ENCODE data around the gene GMEB2. TPM values are rescaled to one million over a fixed set of nuclear protein-coding genes. Genes with fewer than 3 reads are reported as not detected.

The GMEB2 gene
- total and polyA plus RNA-seq, 10 of the 15 experiments (the other 5 are each of a cell fraction or from before 2014, with no cell fraction given): 0.08 to 15.1 (median 6.9) TPM

DNA sequence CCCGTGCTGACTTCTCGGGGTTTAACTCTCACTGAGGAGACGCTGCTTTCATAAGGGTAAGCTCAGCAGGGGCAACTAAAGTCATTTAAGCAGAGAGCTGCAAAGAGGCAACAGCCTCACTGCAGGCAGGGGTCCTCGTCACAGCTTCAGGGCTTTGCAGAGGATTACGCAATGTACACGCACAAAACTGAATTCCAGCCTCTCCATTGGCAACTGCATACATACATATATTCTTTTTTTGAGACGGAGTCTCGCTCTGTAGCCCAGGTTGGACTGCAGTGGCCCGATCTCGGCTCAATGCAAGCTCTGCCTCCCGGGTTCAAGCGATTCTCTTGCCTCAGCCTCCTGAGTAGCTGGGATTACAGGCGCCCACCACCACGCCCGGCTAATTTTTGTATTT, 2.4 kb downstream of the GMEB2 start:
- H3K27ac ChIP-seq (ENCODE audit: control insufficient read depth, insufficient read depth): no peak overlapping the region

More for the DNA sequence above, 2.4 kb downstream of the GMEB2 start:
- Histone ChIP-seq H3K9me3 (replicated peaks; ENCODE audit: control insufficient read depth, insufficient read depth, low read length) (no peaks in the 10 kb centered on the region), H4K20me1 (ENCODE audit: control insufficient read depth, insufficient read depth) (no peaks in the 10 kb centered on the region), H3K4me2 (ENCODE audit: control insufficient read depth, insufficient read depth) (no peak overlapping the region), H3K4me3 (no peak overlapping the region), H3K9ac (ENCODE audit: control insufficient read depth, insufficient read depth, low read length) (no peak overlapping the region), H3K27me3 (replicated peaks in 1 of 2; ENCODE audit: control insufficient read depth in 2 of 2, insufficient read depth in 2 of 2, low read length in 1 of 2) (no peaks in the 10 kb centered on the region), H3K4me1 (ENCODE audit: control insufficient read depth, insufficient read depth, low read length) (peaks cover 6% of the 10 kb centered on the region), H3K36me3 (ENCODE audit: control insufficient read depth in 2 of 2, insufficient read depth in 2 of 2, low read length in 1 of 2) (no peaks in the 10 kb centered on the region; a peak in 1 of 4 replicates), H3K79me2 (ENCODE audit: control insufficient read depth, insufficient read depth, low read length) (peaks cover 62% of the 10 kb centered on the region), H2AFZ (ENCODE audit: control insufficient read depth, low read depth, low read length) (no peak overlapping the region)
- ChIA-PET SMC1A (ENCODE audit: uncharacterized antibody, unreplicated experiment) (interaction anchor here (0.9 to 1.3 kb wide), 4 partner anchors 8 to 86 kb away, joined by 3 to 5 read pairs (median 3); no protein-coding TSS in a partner anchor), RAD21 (ENCODE audit: unreplicated experiment) (interaction anchor here (1.2 kb wide), 1 partner anchor 8 kb away, joined by 3 read pairs; no protein-coding TSS in a partner anchor), POLR2A (interaction anchor here (0.7 to 1.3 kb wide), 3 partner anchors 10 to 94 kb away, joined by 3 read pairs; no protein-coding TSS in a partner anchor), CTCF (interaction anchor here (1.3 to 2.1 kb wide), 2 partner anchors 18 to 239 kb away, joined by 3 to 9 read pairs; no protein-coding TSS in a partner anchor)
- DNase-seq (ENCODE audit: low read depth, low spot score) (no peak), FAIRE-seq (no peak), ATAC-seq (no peak)
- intact Hi-C loops (cut with micrococcal nuclease; ENCODE audit: unreplicated experiment) (no loop called here), in situ Hi-C loops (cut with MboI) (no loop called here)
- WGBS (ENCODE audit: insufficient coverage, insufficient replicate concordance, low lambda C conversion rate, missing lambda C conversion rate): 94% methylated on average over 15 of the region's 15 CpGs
- no peak for TF ChIP-seq IKZF2 (IDR thresholded peaks at IDR 0.05)
- TF ChIP-seq CREB1 (IDR thresholded peaks at IDR 0.05; ENCODE audit: low read depth): no peak
- no peak for TF ChIP-seq HSF1 (IDR thresholded peaks at IDR 0.05; ENCODE audit: low read depth, low read length)
- TF ChIP-seq MTA2 (IDR thresholded peaks at IDR 0.05; ENCODE audit: low read depth): no peak
- no peak for TF ChIP-seq RUNX3 (IDR thresholded peaks at IDR 0.05; ENCODE audit: low read length)
- no peak for TF ChIP-seq ZBED1 (IDR thresholded peaks at IDR 0.05; ENCODE audit: borderline replicate concordance)
- TF ChIP-seq BCL11A (IDR thresholded peaks at IDR 0.05; ENCODE audit: low read depth, low read length): no peak
- no TSS peak for BruUV-seq (replicated peaks)
